RWPE1 (cell line): ENCODE results near the gene DUS4L.

Experiments
- CTCF ChIA-PET: fragments of 350-600 bp; sonication (Branson Sonifier 250); formaldehyde crosslinking; extraction: SDS; loops from one replicate; lab custom pipeline; 2021; lab: Yijun Ruan, JAX
- POLR2A ChIA-PET: fragments of 400-600 bp; formaldehyde crosslinking; extraction: SDS; loops from one replicate; lab custom pipeline; 2020; ENCODE audit warnings: antibody characterized with exemption; ENCODE audit not compliant: low non-redundant PET; lab: Yijun Ruan, JAX
- DNase-seq: peaks from one replicate; pipeline ENCODE4 v3.0.0; 2012; ENCODE audit warnings: low spot score
- H3K27ac ChIP-seq: fragments of 450-650 bp; 2 replicates; pipeline ENCODE4 v1.5.1; 2017
- CTCF ChIP-seq: fragments of 450-650 bp; conservative IDR thresholded peaks from 2 replicates; pipeline ENCODE4 v1.5.1; 2017; ENCODE audit warnings: low read depth, mild to moderate bottlenecking

The DUS4L gene

GRCh38 chr7:107560898-107561516 is 2.8 kb upstream of the DUS4L start:
- CTCF ChIA-PET, result interaction anchor here (0.5 kb wide), 1 partner anchor 40 kb away, joined by 3 read pairs; no protein-coding TSS in a partner anchor
- no peak for TF ChIP-seq CTCF
- POLR2A ChIA-PET, result no interaction called here
- DNase-seq, result peak; percentile 68
- H3K27ac ChIP-seq, result peak overlapping the region; percentile 63

- peak overlapping the region; percentile 90 for H3K27ac ChIP-seq
- no peak for TF ChIP-seq CTCF
- CTCF ChIA-PET, result interaction anchor here (0.7 kb wide), 1 partner anchor 214 kb away, joined by 8 read pairs; no protein-coding TSS in a partner anchor
- no peak for DNase-seq
- POLR2A ChIA-PET, result interaction anchor here (0.6 kb wide), 1 partner anchor 349 kb away, joined by 8 read pairs; no protein-coding TSS in a partner anchor
Observed at GRCh38 chr7:107563081-107563774, 543 bp upstream of the DUS4L start.

- ChIA-PET CTCF (interaction anchor here (0.6 to 1.2 kb wide), 2 partner anchors 40 to 178 kb away, joined by 3 read pairs; no protein-coding TSS in a partner anchor), POLR2A (no interaction called here)
- peak overlapping the region; percentile 90 for H3K27ac ChIP-seq
- TF ChIP-seq CTCF, result no peak
- DNase-seq, result peak; percentile 77
Observed at GRCh38 chr7:107564553-107565298, 955 bp downstream of the DUS4L start.

GRCh38 chr7:107570298-107570697 is 6.5 kb downstream of the DUS4L start:
- ChIA-PET CTCF (interaction anchor here (0.7 kb wide), 1 partner anchor 677 kb away, joined by 4 read pairs; no protein-coding TSS in a partner anchor), POLR2A (no interaction called here)
- no peak overlapping the region for H3K27ac ChIP-seq
- DNase-seq, result no peak
- no peak for TF ChIP-seq CTCF

DNA sequence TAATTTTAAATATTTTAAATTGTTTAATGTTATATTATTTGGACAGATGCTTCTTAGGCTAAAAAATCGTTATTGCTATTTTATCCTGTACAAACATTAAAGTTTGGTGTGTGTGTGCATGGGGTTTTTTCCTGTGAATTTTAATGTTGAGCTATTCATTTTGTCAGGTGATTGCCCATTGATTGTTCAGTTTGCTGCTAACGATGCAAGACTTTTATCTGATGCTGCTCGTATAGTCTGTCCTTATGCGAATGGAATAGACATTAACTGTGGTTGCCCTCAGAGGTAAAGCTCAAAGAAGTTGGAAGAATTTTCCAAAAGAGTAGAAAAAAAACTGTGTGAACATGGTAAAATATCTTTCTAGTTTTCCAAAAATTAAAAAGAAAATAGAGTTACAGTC is 9.8 kb downstream of the DUS4L start:
- H3K27ac ChIP-seq, result no peak overlapping the region
- ChIA-PET CTCF (interaction anchor here (0.6 to 0.7 kb wide), 2 partner anchors 278 to 573 kb away, joined by 3 read pairs; no protein-coding TSS in a partner anchor), POLR2A (no interaction called here)
- DNase-seq, result no peak
- TF ChIP-seq CTCF, result no peak

DNA sequence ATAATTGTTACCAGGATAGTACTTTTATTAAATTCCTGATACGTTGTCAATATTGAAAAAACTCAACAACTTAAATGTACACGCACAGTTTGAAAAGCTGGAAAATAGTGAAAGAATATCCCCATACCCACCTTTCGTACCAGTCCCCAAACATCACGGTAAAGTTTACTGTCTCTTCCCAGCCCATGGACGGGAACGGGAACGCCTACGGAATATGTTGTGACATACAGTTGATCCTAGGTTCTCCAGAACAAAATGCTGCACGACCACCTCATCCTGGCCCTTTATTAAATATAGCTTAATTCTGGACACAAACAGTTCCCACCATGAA is 15.7 kb downstream of the DUS4L start:
- DNase-seq, result no peak
- ChIA-PET POLR2A (no interaction called here), CTCF (interaction anchor here (0.5 to 0.6 kb wide), 2 partner anchors 288 to 518 kb away, joined by 4 read pairs; no protein-coding TSS in a partner anchor)
- H3K27ac ChIP-seq, result peak overlapping the region; percentile 85
- TF ChIP-seq CTCF, result no peak
